NT2/D1 (cell line): Measurements from ENCODE around the gene UGT1A1.
"Not testable (repeated sequence)": the region's sequence is repeated elsewhere in the genome, so short reads cannot be mapped to it uniquely, and the experiment has no call there.

ENCODE experiments used
- DNase-seq: peaks from one replicate; pipeline ENCODE4 v3.0.0-alpha.2; 2011; ENCODE audit warnings: low read depth, low spot score
- H3K27me3 ChIP-seq: 2 replicates; pipeline ENCODE4 v1.6.0; 2011; ENCODE audit warnings: mild to moderate bottlenecking; ENCODE audit not compliant: insufficient read length, insufficient read depth
- H3K36me3 ChIP-seq: 2 replicates; pipeline ENCODE4 v1.6.1; 2011; ENCODE audit warnings: mild to moderate bottlenecking, low read length, mixed read lengths; ENCODE audit not compliant: insufficient read depth, insufficient read length
- H3K4me1 ChIP-seq: 2 replicates; pipeline ENCODE4 v1.5.1; 2011; ENCODE audit not compliant: insufficient read depth, insufficient read length
- H3K4me3 ChIP-seq: 2 replicates; pipeline ENCODE4 v1.5.1; 2011; ENCODE audit warnings: low read depth; ENCODE audit not compliant: insufficient read length
- H3K9ac ChIP-seq: 2 replicates; pipeline ENCODE4 v1.6.0; 2011; ENCODE audit warnings: low read depth; ENCODE audit not compliant: insufficient read length
- H3K9me3 ChIP-seq: 2 replicates; pipeline ENCODE4 v1.5.1; 2011; ENCODE audit warnings: mild to moderate bottlenecking, low read length; ENCODE audit not compliant: insufficient read depth
- SUZ12 ChIP-seq: IDR thresholded peaks from 2 replicates; pipeline ENCODE4 v1.6.1; 2011; ENCODE audit not compliant: insufficient read length, insufficient read depth; ENCODE audit errors: extremely low read depth
- YY1 ChIP-seq: IDR thresholded peaks from 2 replicates; pipeline ENCODE4 v1.6.1; 2011; ENCODE audit not compliant: insufficient read length, insufficient read depth
- ZNF274 ChIP-seq: IDR thresholded peaks from 2 replicates; pipeline ENCODE4 v1.6.1; 2011; ENCODE audit warnings: mild to moderate bottlenecking, low read depth, low read length

Gene UGT1A1

DNA sequence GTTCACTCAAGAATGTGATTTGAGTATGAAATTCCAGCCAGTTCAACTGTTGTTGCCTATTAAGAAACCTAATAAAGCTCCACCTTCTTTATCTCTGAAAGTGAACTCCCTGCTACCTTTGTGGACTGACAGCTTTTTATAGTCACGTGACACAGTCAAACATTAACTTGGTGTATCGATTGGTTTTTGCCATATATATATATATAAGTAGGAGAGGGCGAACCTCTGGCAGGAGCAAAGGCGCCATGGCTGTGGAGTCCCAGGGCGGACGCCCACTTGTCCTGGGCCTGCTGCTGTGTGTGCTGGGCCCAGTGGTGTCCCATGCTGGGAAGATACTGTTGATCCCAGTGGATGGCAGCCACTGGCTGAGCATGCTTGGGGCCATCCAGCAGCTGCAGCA, at the start of gene UGT1A1:
Gene UGT1A1 (plus strand): TSS at position 228 of the 400 bp plus-strand sequence. CDS start 18 bp downstream, at position 246.
- Histone ChIP-seq H3K36me3 (no peaks in the 10 kb centered on the region), H3K9ac (no peak within 1 kb of the TSS), H3K4me1 (no peaks in the 10 kb centered on the region), H3K27me3 (no peaks in the 10 kb centered on the region), H3K9me3 (peaks cover 1% of the 10 kb centered on the region; the same call in 1 of the 2 replicates), H3K4me3 (no peak within 1 kb of the TSS)
- DNase-seq, result no peak
- no peak for TF ChIP-seq ZNF274
- TF ChIP-seq SUZ12, result no peak
- no peak for TF ChIP-seq YY1

- TF ChIP-seq YY1, result no peak
- TF ChIP-seq ZNF274, result no peak
- TF ChIP-seq SUZ12, result no peak
- no peaks in the 10 kb centered on the region for H3K36me3 ChIP-seq
- no peak overlapping the region for H3K4me3 ChIP-seq
- no peak overlapping the region for H3K9ac ChIP-seq
- no peaks in the 10 kb centered on the region for H3K27me3 ChIP-seq
- H3K9me3 ChIP-seq, result no peaks in the 10 kb centered on the region
- DNase-seq, result peak; percentile 57
- H3K4me1 ChIP-seq, result no peaks in the 10 kb centered on the region
Measured at GRCh38 chr2:233711312-233712008, 48.6 kb upstream of the UGT1A1 start.

DNA sequence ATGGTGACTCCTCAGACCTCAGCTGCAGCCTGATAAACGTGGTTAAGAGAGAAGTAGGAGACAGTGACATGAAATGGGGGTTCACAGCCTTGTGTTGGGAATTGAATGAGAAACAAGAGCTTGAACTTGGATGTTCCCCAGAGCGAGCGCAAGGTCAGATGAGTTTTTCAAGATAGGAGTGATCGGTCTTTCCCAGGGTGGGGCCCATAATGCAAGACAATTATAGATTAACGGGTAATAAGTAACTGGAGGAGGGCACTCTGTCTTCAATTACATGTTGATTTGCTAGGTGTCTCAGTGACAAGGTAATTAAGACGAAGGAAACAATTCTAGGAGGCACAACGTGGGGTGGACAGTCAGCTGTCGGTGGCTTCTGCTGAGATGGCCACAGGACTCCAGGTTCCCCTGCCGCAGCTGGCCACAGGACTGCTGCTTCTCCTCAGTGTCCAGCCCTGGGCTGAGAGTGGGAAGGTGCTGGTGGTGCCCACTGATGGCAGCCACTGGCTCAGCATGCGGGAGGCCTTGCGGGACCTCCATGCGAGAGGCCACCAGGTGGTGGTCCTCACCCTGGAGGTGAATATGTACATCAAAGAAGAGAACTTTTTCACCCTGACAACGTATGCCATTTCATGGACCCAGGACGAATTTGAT, 47.3 kb upstream of the UGT1A1 start, which contains the start of gene UGT1A5:
Gene UGT1A5 (plus strand): TSS at position 297 of the 651 bp plus-strand sequence. CDS start 85 bp downstream, at position 382.
- no peak for DNase-seq
- TF ChIP-seq YY1, result no peak
- TF ChIP-seq SUZ12, result no peak
- TF ChIP-seq ZNF274, result no peak

DNA sequence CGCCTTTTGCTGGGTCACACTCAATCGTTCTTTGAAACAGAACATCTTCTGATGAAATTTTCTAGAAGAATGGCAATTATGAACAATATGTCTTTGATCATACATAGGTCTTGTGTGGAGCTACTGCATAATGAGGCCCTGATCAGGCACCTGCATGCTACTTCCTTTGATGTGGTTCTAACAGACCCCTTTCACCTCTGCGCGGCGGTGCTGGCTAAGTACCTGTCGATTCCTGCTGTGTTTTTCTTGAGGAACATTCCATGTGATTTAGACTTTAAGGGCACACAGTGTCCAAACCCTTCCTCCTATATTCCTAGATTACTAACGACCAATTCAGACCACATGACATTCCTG, 46.8 kb upstream of the UGT1A1 start:
- no peak for DNase-seq

More for the DNA sequence above, 47.3 kb upstream of the UGT1A1 start, which contains the start of gene UGT1A5:
- Histone ChIP-seq H3K4me3 (no peak within 1 kb of the TSS), H3K9ac (no peak within 1 kb of the TSS), H3K4me1 (no peaks in the 10 kb centered on the region), H3K27me3 (no peaks in the 10 kb centered on the region), H3K36me3 (no peaks in the 10 kb centered on the region), H3K9me3 (no peaks in the 10 kb centered on the region)

DNA sequence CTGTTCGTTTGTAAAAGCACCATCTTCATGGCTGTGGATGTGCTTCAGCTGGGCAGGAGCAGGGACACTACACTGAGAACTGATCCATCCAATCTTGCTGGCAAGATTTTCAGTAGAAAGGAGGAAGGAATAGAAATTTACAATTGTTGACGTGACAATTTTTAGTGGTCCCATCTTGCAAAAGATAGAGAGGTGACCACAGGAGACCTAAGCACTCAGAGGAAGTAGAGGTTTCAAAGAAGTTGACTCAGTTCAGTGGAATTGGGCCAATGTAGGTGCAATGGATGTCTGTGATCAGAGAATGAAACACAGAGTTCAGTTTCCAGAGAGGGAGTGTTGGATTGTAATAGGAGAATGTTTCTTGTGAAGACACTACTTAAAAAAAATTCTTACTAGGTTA, 45.9 kb upstream of the UGT1A1 start:
- no peak for TF ChIP-seq YY1
- TF ChIP-seq SUZ12, result no peak
- no peak for TF ChIP-seq ZNF274
- Histone ChIP-seq H3K27me3 (no peaks in the 10 kb centered on the region), H3K9ac (no peak overlapping the region), H3K9me3 (no peaks in the 10 kb centered on the region), H3K36me3 (no peaks in the 10 kb centered on the region), H3K4me1 (no peaks in the 10 kb centered on the region), H3K4me3 (no peak overlapping the region)
- DNase-seq, result no peak

More for the DNA sequence above, 46.8 kb upstream of the UGT1A1 start:
- no peak overlapping the region for H3K9ac ChIP-seq
- no peaks in the 10 kb centered on the region for H3K27me3 ChIP-seq
- H3K9me3 ChIP-seq, result no peaks in the 10 kb centered on the region
- H3K4me3 ChIP-seq, result no peak overlapping the region
- TF ChIP-seq YY1 (no peak), SUZ12 (no peak), ZNF274 (no peak)
- no peaks in the 10 kb centered on the region for H3K4me1 ChIP-seq
- H3K36me3 ChIP-seq, result no peaks in the 10 kb centered on the region

GRCh38 chr2:233718552-233718951, 41.5 kb upstream of the UGT1A1 start, which contains the start of gene UGT1A4:
TSS of gene UGT1A4 (plus strand) at chr2:233718736. CDS start at chr2:233718821, 85 bp downstream.
- Histone ChIP-seq H3K36me3 (no peaks in the 10 kb centered on the region), H3K27me3 (no peaks in the 10 kb centered on the region), H3K4me3 (no peak within 1 kb of the TSS), H3K4me1 (no peaks in the 10 kb centered on the region), H3K9me3 (no peaks in the 10 kb centered on the region), H3K9ac (no peak within 1 kb of the TSS)
- no peak for DNase-seq
- TF ChIP-seq SUZ12 (no peak), ZNF274 (no peak), YY1 (no peak)

DNA sequence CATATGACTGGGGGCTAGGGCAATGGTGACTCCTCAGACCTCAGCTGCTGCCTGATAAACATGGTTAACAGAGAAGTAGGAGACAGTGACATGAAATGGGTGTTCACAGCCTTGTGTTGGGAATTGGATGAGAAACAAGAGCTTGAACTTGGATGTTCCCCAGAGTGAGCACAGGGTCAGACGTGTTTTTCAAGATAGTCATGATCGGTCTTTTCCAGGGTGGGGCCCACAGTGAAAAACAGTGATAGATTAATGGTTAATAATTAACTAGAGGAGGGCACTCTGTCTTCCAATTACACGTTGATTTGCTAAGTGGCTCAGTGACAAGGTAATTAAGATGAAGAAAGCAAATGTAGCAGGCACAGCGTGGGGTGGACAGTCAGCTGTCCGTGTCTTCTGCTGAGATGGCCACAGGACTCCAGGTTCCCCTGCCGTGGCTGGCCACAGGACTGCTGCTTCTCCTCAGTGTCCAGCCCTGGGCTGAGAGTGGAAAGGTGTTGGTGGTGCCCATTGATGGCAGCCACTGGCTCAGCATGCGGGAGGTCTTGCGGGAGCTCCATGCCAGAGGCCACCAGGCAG, 31.3 kb upstream of the UGT1A1 start, which contains the start of gene UGT1A3:
Gene UGT1A3 (plus strand): TSS at position 320 of the 579 bp plus-strand sequence. CDS start 85 bp downstream, at position 405.
- Histone ChIP-seq H3K4me3 (no peak within 1 kb of the TSS), H3K9ac (no peak within 1 kb of the TSS), H3K27me3 (no peaks in the 10 kb centered on the region), H3K36me3 (no peaks in the 10 kb centered on the region), H3K9me3 (no peaks in the 10 kb centered on the region), H3K4me1 (no peaks in the 10 kb centered on the region)
- no peak for DNase-seq
- no peak for TF ChIP-seq SUZ12
- no peak for TF ChIP-seq YY1
- no peak for TF ChIP-seq ZNF274

GRCh38 chr2:233736868-233737653, 23.0 kb upstream of the UGT1A1 start:
- not testable (repeated sequence) for H3K4me1 ChIP-seq

More at GRCh38 chr2:233736868-233737653, 23.0 kb upstream of the UGT1A1 start:
- not testable (repeated sequence) for H3K27me3 ChIP-seq, H3K36me3 ChIP-seq, H3K9ac ChIP-seq, H3K4me3 ChIP-seq, DNase-seq
- peaks cover 12% of the 10 kb centered on the region; the same call in 1 of the 2 replicates for H3K9me3 ChIP-seq
